Adipocyte (in vitro differentiated cells): ENCODE results near the gene C20orf204.
"Not testable (repeated sequence)": the region's sequence is repeated elsewhere in the genome, so short reads cannot be mapped to it uniquely, and the experiment has no call there.

Source experiments
- DNase-seq: peaks from one replicate; pipeline ENCODE4 v3.0.0-alpha.2; 2015; ENCODE audit warnings: low read depth
- H3K27me3 ChIP-seq: replicated peaks from 2 replicates; pipeline ENCODE4 v1.7.0; 2013; ENCODE audit warnings: mild to moderate bottlenecking, low read length, moderate library complexity; ENCODE audit not compliant: control insufficient read depth, insufficient read depth
- H3K36me3 ChIP-seq: 2 replicates; pipeline ENCODE4 v1.7.0; 2013; ENCODE audit warnings: low read length, mild to moderate bottlenecking, moderate library complexity; ENCODE audit not compliant: control insufficient read depth, insufficient read depth, severe bottlenecking
- H3K4me1 ChIP-seq: 2 replicates; pipeline ENCODE4 v1.7.0; 2013; ENCODE audit warnings: mild to moderate bottlenecking, low read length, moderate library complexity; ENCODE audit not compliant: control insufficient read depth, insufficient read depth
- H3K4me3 ChIP-seq: 2 replicates; pipeline ENCODE4 v1.7.0; 2013; ENCODE audit warnings: mild to moderate bottlenecking, low read length, moderate library complexity
- H3K9ac ChIP-seq: 2 replicates; pipeline ENCODE4 v1.7.0; 2013; ENCODE audit warnings: mild to moderate bottlenecking, low read length, moderate library complexity
- H3K9me3 ChIP-seq: 2 replicates; pipeline ENCODE4 v1.7.0; 2013; ENCODE audit warnings: mild to moderate bottlenecking, low read length, moderate library complexity; ENCODE audit not compliant: control insufficient read depth

C20orf204 gene, protein sequence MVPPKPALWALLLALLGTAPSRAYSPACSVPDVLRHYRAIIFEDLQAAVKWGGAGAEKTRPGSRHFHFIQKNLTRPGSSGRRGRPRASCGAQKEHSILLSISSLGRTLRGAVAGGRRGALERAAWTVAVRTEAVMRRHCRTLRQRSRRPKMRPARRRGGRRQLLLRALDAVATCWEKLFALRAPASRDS

DNA sequence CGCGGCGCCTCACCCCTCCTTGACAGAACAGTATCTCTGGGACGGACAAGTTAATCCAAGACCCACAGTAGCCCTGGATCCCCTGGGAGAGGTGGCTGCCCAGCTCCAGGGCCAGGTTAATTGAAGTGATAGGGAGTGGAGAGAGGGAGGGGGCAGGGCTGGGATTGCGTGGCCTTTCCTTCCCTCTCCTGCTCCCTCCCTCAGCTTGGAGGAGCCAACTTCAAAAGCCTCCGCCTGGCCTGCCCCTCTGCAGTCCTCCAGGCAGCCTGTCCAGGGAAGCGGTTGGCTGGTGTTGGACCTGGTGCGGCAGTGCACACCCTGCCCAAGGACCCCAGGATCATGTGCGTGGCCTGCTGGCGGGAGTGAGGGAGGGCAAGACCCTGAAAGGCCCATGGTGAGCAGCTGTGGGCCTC lies at the start of gene C20orf204:
Gene C20orf204, plus strand, starts transcription at position 250 of the 413 bp plus-strand sequence. Its CDS starts 142 bp downstream, at position 392.
- no peak within 1 kb of the TSS for H3K9ac ChIP-seq
- peaks cover 26% of the 10 kb centered on the region for H3K36me3 ChIP-seq
- peaks cover 13% of the 10 kb centered on the region for H3K4me1 ChIP-seq
- H3K4me3 ChIP-seq: no peak within 1 kb of the TSS
- peaks cover 18% of the 10 kb centered on the region for H3K27me3 ChIP-seq
- H3K9me3 ChIP-seq: no peaks in the 10 kb centered on the region
- no peak for DNase-seq

DNA sequence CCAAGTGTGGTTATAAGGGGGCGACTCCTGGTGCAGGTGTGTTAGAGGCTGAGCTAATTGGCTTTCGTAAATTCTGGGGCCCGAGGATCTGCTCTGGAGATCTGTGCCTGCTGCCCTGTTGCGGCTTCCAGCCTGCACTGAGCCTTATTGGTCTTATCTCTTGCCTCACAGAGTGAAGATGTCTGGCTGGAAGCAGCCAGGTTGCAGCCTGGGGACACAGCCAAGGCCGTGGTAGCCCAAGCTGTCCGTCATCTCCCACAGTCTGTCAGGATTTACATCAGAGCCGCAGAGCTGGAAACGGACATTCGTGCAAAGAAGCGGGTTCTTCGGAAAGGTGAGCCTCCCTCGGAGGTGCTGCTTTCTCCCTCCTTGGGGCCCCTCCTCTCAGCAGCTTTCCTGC lies 35.1 kb upstream of the C20orf204 start:
- Histone ChIP-seq H3K4me1 (peaks cover 9% of the 10 kb centered on the region), H3K36me3 (peaks cover 76% of the 10 kb centered on the region), H3K9me3 (no peaks in the 10 kb centered on the region), H3K27me3 (no peaks in the 10 kb centered on the region), H3K4me3 (no peak overlapping the region), H3K9ac (no peak overlapping the region)
- DNase-seq: no peak

DNA sequence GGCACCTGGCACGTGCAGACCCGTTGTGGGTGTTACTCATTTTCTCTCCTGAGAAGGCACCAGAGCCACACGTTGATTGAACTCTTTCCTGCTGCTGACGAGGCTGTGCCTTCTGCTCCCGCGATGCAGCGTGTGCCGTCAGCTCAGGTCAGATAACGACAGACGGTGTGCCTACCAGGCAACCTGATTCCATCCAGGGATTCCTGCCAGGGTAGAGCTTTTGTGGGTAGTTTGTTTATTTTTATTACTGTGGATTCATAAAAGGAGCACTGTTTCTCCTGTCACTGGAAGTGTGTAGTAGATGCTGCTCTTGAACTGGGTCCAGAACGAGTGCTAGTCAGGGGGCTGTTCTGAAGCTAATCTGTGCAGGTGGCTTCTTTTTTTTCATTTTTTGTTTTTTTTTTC lies 34.4 kb upstream of the C20orf204 start:
- no peak for DNase-seq
- no peaks in the 10 kb centered on the region for H3K9me3 ChIP-seq
- H3K36me3 ChIP-seq: peaks cover 72% of the 10 kb centered on the region
- H3K9ac ChIP-seq: no peak overlapping the region
- H3K27me3 ChIP-seq: no peaks in the 10 kb centered on the region
- peaks cover 10% of the 10 kb centered on the region for H3K4me1 ChIP-seq
- H3K4me3 ChIP-seq: no peak overlapping the region

DNA sequence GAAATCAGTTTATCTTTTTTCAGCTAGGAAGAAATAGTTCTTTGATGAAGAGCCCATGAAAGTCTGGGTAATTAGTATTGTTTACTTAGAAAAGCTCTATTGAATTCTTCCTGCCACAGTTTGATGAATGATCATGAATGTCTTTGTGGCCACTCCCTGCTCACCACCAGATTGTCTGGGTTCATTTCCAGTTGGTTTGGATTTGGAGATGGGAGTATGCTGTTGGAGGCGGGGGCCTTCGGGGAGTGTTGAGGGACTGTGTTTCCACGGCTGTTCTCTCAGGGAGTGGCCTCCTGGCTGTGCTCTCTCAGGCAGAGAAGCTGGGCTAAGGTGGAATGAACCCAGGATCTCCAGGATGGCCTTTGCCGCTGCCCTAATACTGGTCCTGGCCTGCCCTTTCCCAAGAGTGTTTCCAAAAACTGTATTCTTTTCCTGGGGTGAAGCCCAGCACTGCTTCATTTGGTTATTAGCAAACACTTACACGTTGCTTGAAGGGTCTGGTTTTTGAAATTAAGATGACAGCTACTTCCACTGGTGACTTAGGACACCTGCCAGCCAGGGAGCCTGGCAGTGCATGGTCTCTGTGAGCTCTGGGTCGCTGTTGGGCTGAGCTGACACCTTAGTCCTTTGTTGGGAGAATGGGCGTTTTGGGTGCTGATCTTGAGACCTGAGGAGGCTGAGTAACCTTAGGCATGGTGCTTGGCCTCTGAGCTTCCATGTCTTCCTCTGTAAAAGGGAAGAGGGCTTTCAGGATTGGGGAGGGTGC lies 31.8 kb upstream of the C20orf204 start:
- DNase-seq: no peak
- H3K9ac ChIP-seq: no peak overlapping the region
- no peaks in the 10 kb centered on the region for H3K9me3 ChIP-seq
- no peak overlapping the region for H3K4me3 ChIP-seq
- H3K36me3 ChIP-seq: peaks cover 69% of the 10 kb centered on the region
- peaks cover 10% of the 10 kb centered on the region for H3K4me1 ChIP-seq
- H3K27me3 ChIP-seq: no peaks in the 10 kb centered on the region

DNA sequence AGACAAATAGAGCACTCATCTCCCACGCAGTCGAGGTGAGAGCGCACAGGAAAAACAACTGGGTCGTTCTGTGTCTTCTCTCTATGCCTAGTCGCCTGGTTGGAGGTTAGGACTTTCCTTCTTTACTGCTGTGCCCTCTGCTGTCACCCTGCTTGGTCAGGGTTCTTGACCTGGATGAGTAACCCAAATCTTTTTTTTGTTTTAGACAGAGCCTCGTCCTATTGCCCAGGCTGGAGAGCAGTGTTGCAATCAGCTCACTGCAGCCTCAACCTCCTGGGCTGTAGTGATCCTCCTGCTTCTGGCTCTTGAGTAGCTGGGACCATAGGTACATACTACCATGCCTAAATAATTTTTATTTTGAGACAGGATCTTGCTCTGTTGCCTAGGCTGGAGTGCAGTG lies 30.6 kb upstream of the C20orf204 start:
- Histone ChIP-seq H3K9ac (no peak overlapping the region), H3K4me1 (peaks cover 10% of the 10 kb centered on the region), H3K4me3 (no peak overlapping the region), H3K27me3 (no peaks in the 10 kb centered on the region), H3K9me3 (no peaks in the 10 kb centered on the region), H3K36me3 (peaks cover 66% of the 10 kb centered on the region)
- DNase-seq: no peak

DNA sequence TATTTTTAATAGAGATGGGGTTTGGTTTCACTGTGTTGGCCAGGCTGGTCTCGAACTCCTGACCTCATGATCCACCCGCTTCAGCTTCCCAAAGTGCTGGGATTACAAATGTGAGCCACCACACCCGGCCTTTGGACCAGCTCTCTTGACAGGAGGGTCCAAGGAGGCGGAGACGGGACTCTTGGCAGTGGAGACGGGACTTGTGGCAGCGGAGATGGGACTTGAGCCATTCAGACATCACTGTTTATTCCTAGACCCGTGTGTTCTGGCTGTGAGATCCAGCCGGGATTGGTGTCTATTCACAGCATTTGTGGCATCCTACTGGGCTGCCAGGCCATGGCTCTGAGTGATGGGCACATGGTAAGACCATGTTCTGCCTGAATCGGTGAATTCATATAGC lies 29.5 kb upstream of the C20orf204 start:
- DNase-seq: no peak
- no peaks in the 10 kb centered on the region for H3K27me3 ChIP-seq
- H3K4me1 ChIP-seq: peaks cover 10% of the 10 kb centered on the region
- no peak overlapping the region for H3K9ac ChIP-seq
- H3K36me3 ChIP-seq: peaks cover 67% of the 10 kb centered on the region
- no peak overlapping the region for H3K4me3 ChIP-seq
- no peaks in the 10 kb centered on the region for H3K9me3 ChIP-seq

DNA sequence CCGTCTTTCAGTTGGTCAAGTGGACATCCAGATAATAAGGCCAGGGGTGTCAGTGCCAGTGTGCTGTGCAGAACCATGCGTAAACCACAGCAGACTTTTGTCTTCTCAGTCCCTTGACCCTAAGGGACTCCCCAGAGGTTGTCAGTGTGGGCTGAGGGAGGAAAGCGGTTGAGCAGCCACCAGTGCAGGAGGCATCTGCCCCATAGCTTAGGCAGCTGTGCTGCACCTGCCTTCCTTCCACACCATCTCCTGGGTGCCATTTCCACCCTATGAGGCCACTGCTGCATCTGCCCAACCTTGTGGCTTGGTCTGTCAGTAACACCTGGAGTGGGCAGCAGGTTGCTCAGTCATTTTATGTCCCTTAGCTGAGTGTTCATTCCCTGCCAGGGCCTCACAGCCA lies 29.1 kb upstream of the C20orf204 start:
- no peak for DNase-seq
- Histone ChIP-seq H3K4me1 (peaks cover 10% of the 10 kb centered on the region), H3K36me3 (peaks cover 65% of the 10 kb centered on the region), H3K9ac (no peak overlapping the region), H3K9me3 (no peaks in the 10 kb centered on the region), H3K4me3 (no peak overlapping the region), H3K27me3 (no peaks in the 10 kb centered on the region)

DNA sequence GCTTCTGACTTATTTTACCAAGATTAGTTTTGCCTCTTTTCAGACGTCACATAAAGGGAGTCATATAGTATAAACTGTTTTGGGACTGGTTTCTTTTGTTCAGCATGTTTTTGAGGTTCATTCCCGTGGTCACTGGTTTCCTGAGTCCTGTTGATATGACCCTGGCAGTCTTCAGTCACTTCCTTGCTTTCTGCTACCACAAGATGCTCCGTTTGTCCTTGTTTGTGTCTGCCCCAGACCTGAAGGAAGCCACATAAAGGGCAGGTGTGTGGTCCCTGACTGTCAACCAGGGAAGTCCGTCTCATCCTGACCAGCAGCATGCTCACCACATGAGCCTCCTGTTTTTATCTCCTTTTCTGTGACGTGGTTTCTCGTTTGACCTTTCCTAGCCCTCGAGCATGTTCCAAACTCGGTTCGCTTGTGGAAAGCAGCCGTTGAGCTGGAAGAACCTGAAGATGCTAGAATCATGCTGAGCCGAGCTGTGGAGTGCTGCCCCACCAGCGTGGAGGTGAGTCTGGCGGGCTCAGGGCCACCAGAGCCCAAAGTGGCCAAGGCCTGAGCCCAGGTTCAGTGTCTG lies 26.1 kb upstream of the C20orf204 start:
- H3K4me1 ChIP-seq: peaks cover 10% of the 10 kb centered on the region
- peaks cover 68% of the 10 kb centered on the region for H3K36me3 ChIP-seq
- no peak overlapping the region for H3K9ac ChIP-seq
- H3K4me3 ChIP-seq: no peak overlapping the region
- H3K27me3 ChIP-seq: no peaks in the 10 kb centered on the region
- no peak for DNase-seq
- no peaks in the 10 kb centered on the region for H3K9me3 ChIP-seq

DNA sequence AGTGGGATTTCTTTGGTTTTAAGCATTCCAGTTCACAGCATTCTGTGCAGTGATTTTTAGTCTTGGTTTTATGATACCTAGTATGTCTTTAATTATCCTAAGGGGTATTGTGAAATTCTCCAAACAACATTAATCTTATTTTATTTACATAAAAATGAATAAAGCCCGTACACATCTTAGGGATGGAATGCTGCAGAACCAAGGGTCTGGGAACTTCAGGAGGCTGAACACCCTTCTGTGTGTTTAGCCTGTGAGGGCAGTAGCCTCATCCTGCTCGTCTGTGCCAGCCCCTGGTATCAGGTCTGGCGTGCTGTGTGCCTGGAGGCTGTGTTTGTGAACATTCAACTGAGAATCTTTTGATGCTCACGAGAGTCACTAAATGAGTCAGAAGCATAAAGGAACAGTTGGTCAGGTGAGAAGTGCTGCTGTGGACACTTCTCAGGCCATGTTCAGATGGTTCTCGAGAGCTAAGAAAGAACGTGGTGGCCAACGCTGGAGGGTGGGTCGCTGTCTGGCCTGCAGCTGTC lies 25.2 kb upstream of the C20orf204 start:
- H3K4me3 ChIP-seq: no peak overlapping the region

DNA sequence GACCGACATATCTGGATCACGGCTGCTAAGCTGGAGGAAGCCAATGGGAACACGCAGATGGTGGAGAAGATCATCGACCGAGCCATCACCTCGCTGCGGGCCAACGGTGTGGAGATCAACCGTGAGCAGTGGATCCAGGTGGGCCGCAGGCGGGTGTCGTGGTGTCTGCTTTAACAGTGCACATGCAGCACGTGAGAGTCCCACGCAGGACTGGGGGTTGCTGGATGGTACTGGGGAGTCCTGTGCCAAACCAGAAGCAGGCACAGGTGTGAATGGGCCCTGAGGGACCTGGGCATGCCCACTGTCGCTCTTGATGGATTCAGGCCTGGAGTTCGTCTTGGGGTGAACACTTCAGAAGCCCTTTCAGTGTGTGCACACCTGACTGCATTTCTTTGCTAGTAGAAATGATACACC lies 24.6 kb upstream of the C20orf204 start:
- Histone ChIP-seq H3K9me3 (no peaks in the 10 kb centered on the region), H3K4me1 (no peaks in the 10 kb centered on the region), H3K4me3 (no peak overlapping the region), H3K9ac (no peak overlapping the region), H3K27me3 (no peaks in the 10 kb centered on the region), H3K36me3 (peaks cover 67% of the 10 kb centered on the region)
- no peak for DNase-seq

More for the DNA sequence above, 25.2 kb upstream of the C20orf204 start:
- DNase-seq: peak; percentile 62
- no peak overlapping the region for H3K9ac ChIP-seq
- H3K36me3 ChIP-seq: peaks cover 69% of the 10 kb centered on the region
- H3K4me1 ChIP-seq: peaks cover 2% of the 10 kb centered on the region
- no peaks in the 10 kb centered on the region for H3K9me3 ChIP-seq
- H3K27me3 ChIP-seq: no peaks in the 10 kb centered on the region

DNA sequence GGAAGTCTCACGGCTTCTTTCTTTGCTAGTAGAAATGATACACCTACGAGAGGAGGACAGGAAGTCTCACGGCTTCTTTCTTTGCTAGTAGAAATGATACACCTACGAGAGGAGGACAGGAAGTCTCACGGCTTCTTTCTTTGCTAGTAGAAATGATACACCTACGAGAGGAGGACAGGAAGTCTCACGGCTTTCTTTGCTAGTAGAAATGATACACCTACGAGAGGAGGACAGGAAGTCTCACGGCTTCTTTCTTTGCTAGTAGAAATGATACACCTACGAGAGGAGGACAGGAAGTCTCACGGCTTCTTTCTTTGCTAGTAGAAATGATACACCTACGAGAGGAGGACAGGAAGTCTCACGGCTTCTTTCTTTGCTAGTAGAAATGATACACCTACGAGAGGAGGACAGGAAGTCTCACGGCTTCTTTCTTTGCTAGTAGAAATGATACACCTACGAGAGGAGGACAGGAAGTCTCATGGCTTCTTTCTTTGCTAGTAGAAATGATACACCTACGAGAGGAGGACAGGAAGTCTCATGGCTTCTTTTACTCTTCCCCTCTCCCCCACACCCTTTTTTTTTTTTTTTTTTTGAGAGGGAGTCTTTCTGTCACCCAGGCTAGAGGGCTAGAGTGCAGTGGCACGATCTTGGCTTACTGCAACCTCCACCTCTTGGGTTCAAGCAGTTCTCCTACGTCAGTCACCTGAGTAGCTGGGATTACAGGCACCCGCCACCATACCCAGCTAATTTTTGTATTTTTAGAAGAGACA lies 23.4 kb upstream of the C20orf204 start:
- H3K9me3 ChIP-seq, H3K27me3 ChIP-seq, H3K4me1 ChIP-seq, H3K4me3 ChIP-seq, DNase-seq, H3K9ac ChIP-seq: not testable (repeated sequence)
- H3K36me3 ChIP-seq: peaks cover 67% of the 10 kb centered on the region
